PC-3 (cell line): ENCODE results near the gene ANP32A. TPM values are rescaled to one million over a fixed set of nuclear protein-coding genes. Genes with fewer than 3 reads are reported as not detected.

ENCODE experiments used
- ATAC-seq: fragments of 200-7000 bp; cut with Tn5 transposase; 2 replicates; pipeline ENCODE4 v1.9.1; 2020; ENCODE audit warnings: mild to moderate bottlenecking, moderate library complexity
- BruUV-seq: library from RNA; stranded (reverse); fragments of 400-500 nt; replicated peaks from 2 replicates; lab custom pipeline; 2021; lab: Mats Ljungman, UMichigan
- CTCF ChIA-PET: fragments of 300-600 bp; sonication (Branson Sonifier 250); formaldehyde crosslinking; loops from one replicate; lab custom pipeline; 2022; ENCODE audit warnings: antibody characterized with exemption; lab: Charles Lee
- POLR2A ChIA-PET: fragments of 300-600 bp; sonication (Branson Sonifier 250); formaldehyde crosslinking; loops from one replicate; lab custom pipeline; 2022; ENCODE audit warnings: antibody characterized with exemption; ENCODE audit not compliant: unreplicated experiment; lab: Charles Lee
- DNase-seq: peaks from one replicate; pipeline ENCODE4 v3.0.0-alpha.2; 2015
- H2AFZ ChIP-seq: fragments of 300-600 bp; sonication (generic); 2 replicates; pipeline ENCODE4 v1.6.0; 2016; ENCODE audit warnings: antibody characterized with exemption, low read length
- H3F3A ChIP-seq: fragments of 300-600 bp; sonication (generic); one replicate; pipeline ENCODE4 v1.6.0; 2017; ENCODE audit warnings: antibody characterized with exemption, low read length, control low read depth, mild to moderate bottlenecking; ENCODE audit not compliant: unreplicated experiment
- H3K27ac ChIP-seq: fragments of 300-600 bp; sonication (generic); 2 replicates; pipeline ENCODE4 v1.5.1; 2016; ENCODE audit warnings: mild to moderate bottlenecking, low read length
- H3K27me3 ChIP-seq: fragments of 300-600 bp; sonication (generic); 2 replicates; pipeline ENCODE4 v1.6.1; 2016; ENCODE audit warnings: low read length, mixed read lengths
- H3K36me3 ChIP-seq: fragments of 300-600 bp; sonication (generic); 2 replicates; pipeline ENCODE4 v1.6.1; 2016; ENCODE audit warnings: low read depth, mixed run types, low read length, mixed read lengths
- H3K4me1 ChIP-seq: fragments of 300-600 bp; sonication (generic); 2 replicates; pipeline ENCODE4 v1.5.1; 2016; ENCODE audit warnings: low read length; ENCODE audit not compliant: insufficient read depth
- H3K4me2 ChIP-seq: fragments of 300-600 bp; sonication (generic); 2 replicates; pipeline ENCODE4 v1.6.0; 2016; ENCODE audit warnings: low read length
- H3K4me3 ChIP-seq: fragments of 300-600 bp; sonication (generic); 2 replicates; pipeline ENCODE4 v1.5.1; 2016; ENCODE audit warnings: mild to moderate bottlenecking, low read length, mixed read lengths
- H3K79me2 ChIP-seq: fragments of 300-600 bp; sonication (generic); 2 replicates; pipeline ENCODE4 v1.6.1; 2017; ENCODE audit warnings: low read length, mixed read lengths
- H3K9ac ChIP-seq: fragments of 300-600 bp; sonication (generic); 2 replicates; pipeline ENCODE4 v1.6.0; 2016; ENCODE audit warnings: mild to moderate bottlenecking, low read length
- H3K9me2 ChIP-seq: fragments of 300-600 bp; sonication (generic); replicated peaks from 2 replicates; pipeline ENCODE4 v1.6.1; 2016; ENCODE audit warnings: mixed run types, low read length, mixed read lengths
- H3K9me3 ChIP-seq: fragments of 300-600 bp; sonication (generic); 2 replicates; pipeline ENCODE4 v1.6.1; 2016; ENCODE audit warnings: low read length, mixed read lengths
- H4K20me1 ChIP-seq: fragments of 300-600 bp; sonication (generic); 2 replicates; pipeline ENCODE4 v1.6.1; 2016; ENCODE audit warnings: low read length, mixed read lengths
- CTCF ChIP-seq: fragments of 300-600 bp; sonication (generic); conservative IDR thresholded peaks from 2 replicates; pipeline ENCODE4 v1.5.1; 2017; ENCODE audit warnings: antibody characterized with exemption, low read depth, mild to moderate bottlenecking, low read length
- EZH2 ChIP-seq: fragments of 300-600 bp; sonication (generic); IDR thresholded peaks from one replicate; pipeline ENCODE4 v1.6.1; 2017; ENCODE audit warnings: antibody characterized with exemption, mild to moderate bottlenecking, low read length; ENCODE audit not compliant: unreplicated experiment
- EZH2phosphoT487 ChIP-seq: fragments of 300-600 bp; sonication (generic); IDR thresholded peaks from 2 replicates; pipeline ENCODE4 v1.6.1; 2018; ENCODE audit warnings: mild to moderate bottlenecking, antibody characterized with exemption, low read length, borderline replicate concordance
- intact Hi-C: fragments of 100-400 bp; cut with micrococcal nuclease; formaldehyde crosslinking; loops from 2 replicates; pipeline ENCODE4 v1.9.0; 2023
- total RNA-seq: library from RNA; depleted of rRNA; stranded (reverse); fragments of >200 nt; gene quantifications from 2 replicates; pipeline ENCODE4 v1.2.3, GENCODE V29; 2014

The ANP32A gene
- total RNA-seq, 1 experiment from 2014 or later, result 106 TPM

- no peaks in the 10 kb centered on the region for H3K36me3 ChIP-seq
- TF ChIP-seq EZH2 (no peak), EZH2phosphoT487 (no peak), CTCF (no peak)
- H3K79me2 ChIP-seq, result no peaks in the 10 kb centered on the region
- DNase-seq, result no peak
- H3K27me3 ChIP-seq, result no peaks in the 10 kb centered on the region
- no peaks in the 10 kb centered on the region for H3F3A ChIP-seq
- POLR2A ChIA-PET, result no interaction called here
- no peak overlapping the region for H3K4me3 ChIP-seq
- H3K9ac ChIP-seq, result no peak overlapping the region
- no peaks in the 10 kb centered on the region for H4K20me1 ChIP-seq
- intact Hi-C loops, result no loop called here
- no peak overlapping the region for H3K27ac ChIP-seq
- CTCF ChIA-PET, result no interaction called here
- no peaks in the 10 kb centered on the region for H3K4me1 ChIP-seq
- no peaks in the 10 kb centered on the region for H3K9me2 ChIP-seq
- H3K9me3 ChIP-seq, result no peaks in the 10 kb centered on the region
- H3K4me2 ChIP-seq, result no peak overlapping the region
- no peak for ATAC-seq
- no TSS peak for BruUV-seq
- no peak overlapping the region for H2AFZ ChIP-seq
These were observed 71.3 kb downstream of the ANP32A start for GRCh38 chr15:68749365-68749764.

- ChIA-PET CTCF (no interaction called here), POLR2A (no interaction called here)
- Histone ChIP-seq H2AFZ (no peak overlapping the region), H3K4me2 (no peak overlapping the region), H3K9ac (no peak overlapping the region), H3K79me2 (no peaks in the 10 kb centered on the region), H3K9me2 (no peaks in the 10 kb centered on the region), H3K4me3 (no peak overlapping the region), H4K20me1 (no peaks in the 10 kb centered on the region), H3K36me3 (no peaks in the 10 kb centered on the region), H3K9me3 (no peaks in the 10 kb centered on the region), H3K27me3 (no peaks in the 10 kb centered on the region), H3K4me1 (no peaks in the 10 kb centered on the region), H3F3A (no peaks in the 10 kb centered on the region), H3K27ac (no peak overlapping the region)
- intact Hi-C loops, result no loop called here
- ATAC-seq (no peak), DNase-seq (no peak)
- BruUV-seq, result no TSS peak
- TF ChIP-seq CTCF, result no peak
- TF ChIP-seq EZH2, result no peak
- TF ChIP-seq EZH2phosphoT487, result no peak
These were observed 77.4 kb downstream of the ANP32A start for GRCh38 chr15:68743256-68743655.

GRCh38 chr15:68739390-68740080 lies 81.2 kb downstream of the ANP32A start:
- Histone ChIP-seq H3K4me2 (no peak overlapping the region), H4K20me1 (no peaks in the 10 kb centered on the region), H3K36me3 (no peaks in the 10 kb centered on the region), H3K4me3 (no peak overlapping the region), H3K27ac (no peak overlapping the region), H2AFZ (no peak overlapping the region), H3K9me3 (no peaks in the 10 kb centered on the region), H3K79me2 (no peaks in the 10 kb centered on the region), H3K9ac (no peak overlapping the region), H3K9me2 (no peaks in the 10 kb centered on the region), H3K27me3 (no peaks in the 10 kb centered on the region), H3K4me1 (no peaks in the 10 kb centered on the region), H3F3A (no peaks in the 10 kb centered on the region)
- ChIA-PET POLR2A (no interaction called here), CTCF (no interaction called here)
- no peak for TF ChIP-seq EZH2phosphoT487
- TF ChIP-seq CTCF, result no peak
- TF ChIP-seq EZH2, result no peak
- DNase-seq (no peak), ATAC-seq (no peak)
- intact Hi-C loops, result no loop called here
- no TSS peak for BruUV-seq
